NCI-H146 treated with DMSO at 0.1 percent for 48 hours (cell line): ENCODE measurements around the gene AMDHD2.
A peak's percentile ranks its signal among the peaks of the same experiment; 100 is the strongest.
"Not testable (repeated sequence)": the region's sequence is repeated elsewhere in the genome, so short reads cannot be mapped to it uniquely, and the experiment has no call there.

Source experiments
- DNase-seq: peaks from one replicate; lab custom pipeline; 2025; ENCODE audit not compliant: unreplicated experiment; lab: John Stamatoyannopoulos, UW

AMDHD2 gene, protein sequence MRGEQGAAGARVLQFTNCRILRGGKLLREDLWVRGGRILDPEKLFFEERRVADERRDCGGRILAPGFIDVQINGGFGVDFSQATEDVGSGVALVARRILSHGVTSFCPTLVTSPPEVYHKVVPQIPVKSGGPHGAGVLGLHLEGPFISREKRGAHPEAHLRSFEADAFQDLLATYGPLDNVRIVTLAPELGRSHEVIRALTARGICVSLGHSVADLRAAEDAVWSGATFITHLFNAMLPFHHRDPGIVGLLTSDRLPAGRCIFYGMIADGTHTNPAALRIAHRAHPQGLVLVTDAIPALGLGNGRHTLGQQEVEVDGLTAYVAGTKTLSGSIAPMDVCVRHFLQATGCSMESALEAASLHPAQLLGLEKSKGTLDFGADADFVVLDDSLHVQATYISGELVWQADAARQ

DNA sequence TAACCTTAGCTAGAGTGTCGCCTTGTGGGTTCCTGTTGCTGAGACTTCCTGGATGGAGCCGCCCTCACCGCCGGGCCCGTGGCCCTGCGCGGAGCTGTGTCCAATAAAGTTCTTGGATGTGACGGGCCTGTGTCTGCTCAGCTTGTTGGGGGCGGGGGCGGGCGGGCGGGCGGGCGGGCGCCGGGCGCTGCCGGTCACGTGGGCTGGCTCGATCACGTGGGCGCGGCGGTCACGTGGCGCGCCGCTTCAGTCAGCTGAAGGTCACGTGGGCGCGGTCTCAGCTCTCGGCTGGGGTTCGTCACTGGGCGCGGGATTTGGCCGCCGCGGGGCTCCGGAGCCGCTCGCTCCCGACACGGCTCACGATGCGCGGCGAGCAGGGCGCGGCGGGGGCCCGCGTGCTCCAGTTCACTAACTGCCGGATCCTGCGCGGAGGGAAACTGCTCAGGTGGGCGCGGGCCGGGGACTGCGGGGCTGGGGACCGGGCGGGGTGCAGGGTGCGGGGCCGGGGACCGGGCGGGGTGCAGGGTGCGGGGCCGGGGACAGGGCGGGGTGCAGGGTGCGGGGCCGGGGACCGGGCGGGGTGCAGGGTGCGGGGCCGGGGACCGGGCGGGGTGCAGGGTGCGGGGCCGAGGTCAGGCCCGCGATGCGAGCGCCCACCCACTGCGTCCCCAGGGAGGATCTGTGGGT lies at the start of gene AMDHD2:
TSS of gene AMDHD2 (plus strand) at position 275 of the 687 bp plus-strand sequence. CDS start at position 363, 88 bp downstream.
- peak; percentile 60 for DNase-seq

DNA sequence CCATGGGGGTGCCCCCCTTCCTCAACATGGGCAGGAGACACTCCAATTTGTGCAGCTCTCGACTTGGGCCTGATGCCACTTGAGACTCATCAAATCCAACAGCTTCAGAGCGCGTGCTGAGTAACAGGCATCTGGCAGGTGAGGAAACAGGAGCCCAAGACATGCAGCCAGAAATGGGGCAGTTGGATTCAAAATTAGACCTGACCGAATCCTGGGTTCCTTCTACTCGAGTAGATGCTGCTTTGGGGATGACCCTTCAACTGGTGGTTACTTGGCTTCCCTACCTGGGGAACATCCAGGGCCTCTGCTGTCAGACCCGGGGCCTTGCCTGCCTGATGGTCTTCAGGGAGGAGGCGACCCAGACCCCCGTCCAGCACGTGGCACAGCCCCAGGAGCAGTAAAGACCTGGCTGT lies 49.6 kb upstream of the AMDHD2 start:
- DNase-seq = no peak

DNA sequence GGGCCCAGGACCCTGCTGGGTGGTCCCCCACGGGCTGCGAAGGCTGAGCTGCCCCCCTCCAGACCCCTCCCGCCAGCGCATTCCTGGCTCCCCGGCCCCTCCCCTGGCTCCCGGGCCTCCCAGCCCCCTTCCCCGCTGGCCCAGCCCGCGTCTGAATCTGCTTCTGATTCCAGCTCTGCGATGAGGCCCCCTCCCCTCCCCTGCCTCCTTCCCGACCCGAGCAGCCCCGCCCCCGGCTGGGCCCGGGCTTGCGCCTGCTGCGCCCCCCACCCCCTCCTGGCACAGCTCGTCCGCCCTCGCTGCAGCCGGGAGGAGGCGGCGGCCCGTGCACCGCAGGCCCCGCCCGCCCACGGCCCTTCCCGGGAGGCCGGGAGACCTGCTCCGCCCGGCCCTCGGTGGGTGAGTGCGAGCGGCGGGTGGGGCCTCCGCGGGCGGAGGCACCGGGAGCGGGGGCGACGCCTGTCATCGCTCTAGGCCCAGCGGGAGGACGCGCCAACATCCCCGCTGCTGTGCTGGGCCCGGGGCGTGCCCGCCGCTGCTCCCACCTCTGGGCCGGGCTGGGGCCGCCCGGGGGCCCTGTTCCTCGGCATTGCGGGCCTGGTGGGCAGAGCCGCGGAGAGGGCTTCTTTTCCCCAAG lies 49.0 kb upstream of the AMDHD2 start, which contains the start of gene NTN3:
TSS of gene NTN3 (plus strand) at position 282 of the 637 bp plus-strand sequence. CDS start 405 bp downstream, outside the sequence.
- DNase-seq = peak; percentile 59

DNA sequence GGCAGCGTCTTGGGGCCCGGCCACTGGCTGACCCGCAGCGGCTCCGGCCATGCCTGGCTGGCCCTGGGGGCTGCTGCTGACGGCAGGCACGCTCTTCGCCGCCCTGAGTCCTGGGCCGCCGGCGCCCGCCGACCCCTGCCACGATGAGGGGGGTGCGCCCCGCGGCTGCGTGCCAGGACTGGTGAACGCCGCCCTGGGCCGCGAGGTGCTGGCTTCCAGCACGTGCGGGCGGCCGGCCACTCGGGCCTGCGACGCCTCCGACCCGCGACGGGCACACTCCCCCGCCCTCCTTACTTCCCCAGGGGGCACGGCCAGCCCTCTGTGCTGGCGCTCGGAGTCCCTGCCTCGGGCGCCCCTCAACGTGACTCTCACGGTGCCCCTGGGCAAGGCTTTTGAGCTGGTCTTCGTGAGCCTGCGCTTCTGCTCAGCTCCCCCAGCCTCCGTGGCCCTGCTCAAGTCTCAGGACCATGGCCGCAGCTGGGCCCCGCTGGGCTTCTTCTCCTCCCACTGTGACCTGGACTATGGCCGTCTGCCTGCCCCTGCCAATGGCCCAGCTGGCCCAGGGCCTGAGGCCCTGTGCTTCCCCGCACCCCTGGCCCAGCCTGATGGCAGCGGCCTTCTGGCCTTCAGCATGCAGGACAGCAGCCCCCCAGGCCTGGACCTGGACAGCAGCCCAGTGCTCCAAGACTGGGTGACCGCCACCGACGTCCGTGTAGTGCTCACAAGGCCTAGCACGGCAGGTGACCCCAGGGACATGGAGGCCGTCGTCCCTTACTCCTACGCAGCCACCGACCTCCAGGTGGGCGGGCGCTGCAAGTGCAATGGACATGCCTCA lies 48.3 kb upstream of the AMDHD2 start:
- DNase-seq = no peak

DNA sequence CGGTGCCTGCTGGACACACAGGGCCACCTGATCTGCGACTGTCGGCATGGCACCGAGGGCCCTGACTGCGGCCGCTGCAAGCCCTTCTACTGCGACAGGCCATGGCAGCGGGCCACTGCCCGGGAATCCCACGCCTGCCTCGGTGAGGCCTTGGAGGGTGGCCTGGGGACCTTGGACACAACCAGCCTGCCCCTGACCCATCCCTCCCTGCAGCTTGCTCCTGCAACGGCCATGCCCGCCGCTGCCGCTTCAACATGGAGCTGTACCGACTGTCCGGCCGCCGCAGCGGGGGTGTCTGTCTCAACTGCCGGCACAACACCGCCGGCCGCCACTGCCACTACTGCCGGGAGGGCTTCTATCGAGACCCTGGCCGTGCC lies 47.7 kb upstream of the AMDHD2 start:
- no peak for DNase-seq

DNA sequence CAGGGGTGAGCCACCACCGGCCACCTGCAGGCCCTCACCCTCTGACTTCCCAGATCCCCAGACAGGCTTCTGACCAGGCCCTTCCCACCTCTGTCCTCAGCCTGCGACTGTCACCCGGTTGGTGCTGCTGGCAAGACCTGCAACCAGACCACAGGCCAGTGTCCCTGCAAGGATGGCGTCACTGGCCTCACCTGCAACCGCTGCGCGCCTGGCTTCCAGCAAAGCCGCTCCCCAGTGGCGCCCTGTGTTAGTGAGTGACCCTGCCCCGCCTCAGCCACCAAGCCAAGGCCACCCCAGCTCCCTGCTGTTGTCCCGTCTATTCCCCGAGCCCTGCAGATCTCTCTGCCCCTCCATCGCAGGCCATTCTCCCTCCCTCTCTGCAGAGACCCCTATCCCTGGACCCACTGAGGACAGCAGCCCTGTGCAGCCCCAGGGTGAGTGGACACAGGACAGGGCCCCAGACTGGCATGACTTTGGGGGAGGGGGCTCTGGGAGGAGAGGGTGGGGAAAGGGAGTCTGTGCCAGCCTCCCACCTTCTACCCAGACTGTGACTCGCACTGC lies 47.2 kb upstream of the AMDHD2 start:
- no peak for DNase-seq

DNA sequence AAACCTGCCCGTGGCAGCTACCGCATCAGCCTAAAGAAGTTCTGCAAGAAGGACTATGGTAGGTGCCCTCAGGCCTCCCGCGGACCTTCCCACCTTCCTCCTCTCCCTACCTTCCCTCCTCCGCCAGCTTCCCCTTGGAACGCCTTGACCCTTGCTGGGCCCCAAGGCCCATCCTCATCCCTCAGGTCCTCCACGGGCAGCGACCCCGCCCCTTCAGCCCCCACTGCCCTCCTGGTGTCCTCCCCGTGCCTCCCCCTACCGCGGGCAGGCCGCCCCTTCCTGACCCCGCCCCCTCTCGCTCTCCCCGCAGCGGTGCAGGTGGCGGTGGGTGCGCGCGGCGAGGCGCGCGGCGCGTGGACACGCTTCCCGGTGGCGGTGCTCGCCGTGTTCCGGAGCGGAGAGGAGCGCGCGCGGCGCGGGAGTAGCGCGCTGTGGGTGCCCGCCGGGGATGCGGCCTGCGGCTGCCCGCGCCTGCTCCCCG lies 46.7 kb upstream of the AMDHD2 start:
- DNase-seq = no peak

DNA sequence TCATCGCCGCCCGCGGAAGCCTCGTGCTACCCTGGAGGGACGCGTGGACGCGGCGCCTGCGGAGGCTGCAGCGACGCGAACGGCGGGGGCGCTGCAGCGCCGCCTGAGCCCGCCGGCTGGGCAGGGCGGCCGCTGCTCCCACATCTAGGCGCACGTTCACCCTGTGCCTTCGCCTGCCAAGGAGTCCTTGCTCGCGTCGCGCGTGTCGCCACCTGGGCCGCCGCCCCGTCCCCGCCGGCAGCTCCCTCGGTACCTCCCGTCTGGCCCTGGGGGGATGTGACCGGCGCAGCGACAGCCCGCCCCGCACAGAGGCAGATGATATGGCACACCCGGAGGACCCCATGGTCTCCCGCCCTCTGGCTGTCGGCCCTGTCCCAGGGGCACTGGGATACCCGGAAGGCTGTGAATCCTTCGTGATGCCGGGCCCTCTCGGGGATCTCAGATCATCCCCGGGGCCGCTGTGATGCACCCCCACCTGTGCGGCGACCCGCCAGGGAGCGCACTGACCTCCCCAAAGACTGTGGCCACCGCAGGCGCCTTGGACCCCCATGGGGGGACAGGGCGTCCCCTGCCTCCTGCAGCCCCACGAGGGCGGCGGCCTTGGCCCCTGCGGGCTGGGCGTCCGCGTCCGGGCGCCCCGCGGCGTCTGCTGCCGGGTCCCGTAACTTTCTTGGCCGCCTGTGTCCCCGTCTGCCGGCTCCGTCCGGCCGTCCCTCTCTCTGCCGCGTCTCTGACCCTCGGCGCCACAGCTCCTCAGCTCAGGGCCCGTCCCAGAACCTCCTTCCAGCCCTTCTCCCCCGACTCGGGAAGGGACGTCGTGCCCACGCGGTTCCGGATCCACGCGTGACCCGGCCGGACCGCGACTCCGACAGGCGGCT lies 45.9 kb upstream of the AMDHD2 start:
- no peak for DNase-seq

DNA sequence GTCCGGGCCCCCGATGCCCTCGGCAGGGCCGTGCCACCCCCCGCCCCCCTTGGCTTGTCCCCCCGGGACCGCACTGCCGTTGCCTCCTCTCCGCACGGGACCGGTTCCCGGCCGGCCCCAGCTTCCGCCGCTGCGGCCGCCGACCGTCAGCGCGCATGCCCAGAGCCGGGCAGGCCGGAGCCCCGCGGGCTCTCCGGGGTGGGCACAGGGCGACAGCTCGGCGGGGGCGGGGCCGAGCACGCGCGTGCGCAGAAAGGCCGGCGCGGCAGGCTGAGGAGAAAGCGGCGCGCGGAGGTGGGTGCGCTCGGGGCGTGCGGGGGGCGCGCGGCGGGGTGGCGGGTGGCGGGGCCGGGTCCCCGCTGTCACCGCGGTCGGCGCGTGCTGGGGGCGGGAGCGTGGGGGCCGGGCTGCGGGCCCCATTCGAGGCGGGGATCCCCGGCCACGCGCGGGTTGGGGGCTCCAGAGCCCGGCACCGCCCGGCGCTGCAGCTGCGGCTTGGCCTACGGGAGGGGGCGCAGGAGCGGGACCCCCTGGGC lies 45.2 kb upstream of the AMDHD2 start, which contains the start of gene TBC1D24:
TSS of gene TBC1D24 (plus strand) at position 251 of the 536 bp plus-strand sequence. CDS start 21,022 bp downstream, outside the sequence.
- peak; percentile 57 for DNase-seq

DNA sequence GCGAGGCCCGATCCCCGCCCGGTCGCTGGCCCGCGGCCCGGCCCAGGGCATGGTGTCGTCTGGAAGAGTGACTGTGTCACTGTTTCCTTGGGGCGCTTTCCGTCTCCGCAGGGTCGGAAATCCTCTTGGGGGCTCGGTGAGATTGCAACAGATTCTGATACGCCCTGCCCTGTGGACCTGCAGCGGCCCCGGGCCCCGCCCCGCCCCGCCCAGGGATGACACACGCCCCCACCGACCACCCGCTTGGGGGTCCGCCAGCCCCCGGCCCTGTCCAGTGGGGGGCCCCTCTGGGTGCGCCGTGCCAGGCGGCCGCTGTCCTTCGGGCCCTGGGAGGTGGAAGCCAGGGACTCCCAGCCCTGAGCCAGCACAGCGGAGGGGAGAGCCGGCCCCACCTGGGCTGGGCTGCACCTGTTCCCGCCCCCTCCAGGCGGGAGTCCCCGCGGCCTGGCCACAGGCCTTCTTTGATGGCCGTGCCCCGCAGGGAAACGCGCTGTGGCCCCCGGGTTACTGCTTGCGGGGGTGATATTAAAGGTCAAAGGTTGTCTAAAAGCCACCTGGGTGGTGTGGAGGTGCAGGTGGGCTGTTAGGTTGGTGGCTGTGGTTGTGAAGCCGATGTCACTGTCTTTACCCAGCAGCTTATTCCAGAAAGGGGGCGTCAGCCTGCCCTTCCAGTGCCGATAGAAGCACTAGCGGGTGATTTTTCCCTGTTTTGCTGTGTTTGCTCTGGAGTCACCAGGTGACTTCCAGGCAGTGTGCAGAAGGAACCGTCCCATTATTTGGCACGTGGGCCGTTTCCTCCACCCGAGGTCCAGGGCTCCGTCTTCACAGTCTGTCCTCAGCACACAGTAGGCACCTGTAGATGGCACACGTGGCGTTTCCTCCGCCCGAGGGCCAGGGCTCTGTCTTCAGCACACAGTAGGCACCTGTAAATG lies 44.5 kb upstream of the AMDHD2 start:
- DNase-seq = peak; percentile 58

DNA sequence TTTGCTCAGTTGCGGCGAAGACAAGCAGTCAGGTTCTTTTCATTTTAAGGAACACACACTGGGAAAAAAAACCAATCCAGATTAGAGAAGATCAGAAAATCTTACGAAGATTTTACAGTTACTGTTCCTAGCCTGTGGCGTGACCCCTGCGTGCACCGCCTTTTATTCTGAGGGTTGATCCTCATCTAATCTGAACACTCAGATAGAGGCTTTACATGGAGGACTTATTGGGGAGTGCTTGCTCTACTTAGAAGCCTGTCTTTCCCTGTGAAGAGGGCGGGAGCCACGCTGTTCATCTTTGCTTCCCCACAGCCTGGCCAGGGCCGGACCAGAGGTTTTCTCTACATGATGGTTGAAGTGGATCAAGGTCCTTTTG lies 43.8 kb upstream of the AMDHD2 start:
- DNase-seq = no peak

DNA sequence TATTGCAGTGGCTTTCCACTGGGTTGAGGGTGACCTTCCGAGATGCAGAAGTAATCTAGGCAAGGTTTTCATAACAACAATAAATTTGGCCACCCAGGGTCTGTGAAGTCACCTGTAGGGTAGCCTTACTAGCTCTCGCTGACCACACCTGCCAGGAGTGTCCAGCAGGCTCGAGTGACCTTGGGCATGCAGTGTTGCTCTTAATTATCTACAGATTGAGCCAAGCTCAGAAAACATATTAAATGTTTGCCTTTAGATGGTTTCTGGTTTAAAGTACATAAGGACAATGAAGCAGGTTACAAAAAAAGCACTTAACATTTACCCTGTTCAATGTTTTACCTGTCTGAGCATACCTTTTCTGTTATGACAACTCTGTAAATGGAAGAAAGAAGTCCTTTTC lies 43.4 kb upstream of the AMDHD2 start:
- DNase-seq = no peak

DNA sequence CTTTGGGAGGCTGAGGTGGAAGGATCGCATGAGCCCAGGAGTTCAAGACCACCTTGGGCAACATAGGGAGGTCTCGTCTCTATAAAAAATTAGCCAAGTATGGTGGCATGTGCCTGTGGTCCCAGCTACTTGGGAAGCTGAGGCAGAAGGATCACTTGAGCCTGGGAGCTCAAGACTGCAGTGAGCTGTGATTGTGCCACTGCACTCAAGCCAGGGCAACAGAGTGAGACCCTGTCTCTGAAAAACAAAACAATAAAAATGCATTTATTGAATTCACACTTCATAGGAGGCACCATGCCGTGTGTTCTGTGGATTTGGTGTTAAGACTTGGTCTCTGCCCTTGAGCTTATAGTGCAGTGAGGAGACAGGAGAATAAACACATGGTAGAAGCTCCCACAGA lies 42.8 kb upstream of the AMDHD2 start:
- DNase-seq = no peak

DNA sequence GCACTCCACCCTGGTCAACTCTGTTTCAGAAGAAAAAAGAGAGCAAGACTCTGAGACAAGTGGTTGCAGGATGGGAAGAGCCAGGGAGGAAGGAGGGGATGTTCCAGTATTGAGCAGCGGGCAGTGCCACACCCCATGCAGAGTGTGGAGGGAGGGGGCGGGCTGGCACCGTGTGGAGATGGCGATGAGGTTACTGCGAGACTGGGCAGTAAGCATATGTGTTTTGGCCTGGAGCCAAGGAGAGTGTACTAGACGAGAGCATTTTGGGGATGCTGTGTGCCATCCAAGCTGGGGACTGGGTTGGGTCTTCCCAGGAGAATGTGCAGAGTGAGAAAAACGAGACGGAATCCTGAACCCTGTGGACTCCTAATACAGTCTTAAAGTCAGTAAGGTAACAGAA lies 41.9 kb upstream of the AMDHD2 start:
- DNase-seq = no peak

DNA sequence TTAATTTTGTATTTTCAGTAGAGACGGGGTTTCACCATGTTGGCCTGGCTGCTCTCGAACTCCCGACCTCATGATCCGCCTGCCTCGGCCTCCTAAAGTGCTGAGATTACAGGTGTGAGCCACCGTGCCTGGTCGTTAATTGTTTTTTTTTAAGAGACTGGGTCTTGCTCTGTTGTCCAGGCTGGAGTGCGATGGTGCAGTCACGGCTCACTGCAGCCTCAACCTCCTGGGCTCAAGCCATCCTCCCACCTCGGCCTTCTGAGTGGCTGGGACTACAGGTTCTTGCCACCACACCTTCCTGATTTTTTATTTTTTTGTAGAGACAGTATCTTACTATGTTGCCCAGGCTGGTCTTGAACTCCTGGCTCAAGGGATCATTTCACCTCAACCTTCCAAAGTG lies 40.2 kb upstream of the AMDHD2 start:
- DNase-seq = not testable (repeated sequence)

DNA sequence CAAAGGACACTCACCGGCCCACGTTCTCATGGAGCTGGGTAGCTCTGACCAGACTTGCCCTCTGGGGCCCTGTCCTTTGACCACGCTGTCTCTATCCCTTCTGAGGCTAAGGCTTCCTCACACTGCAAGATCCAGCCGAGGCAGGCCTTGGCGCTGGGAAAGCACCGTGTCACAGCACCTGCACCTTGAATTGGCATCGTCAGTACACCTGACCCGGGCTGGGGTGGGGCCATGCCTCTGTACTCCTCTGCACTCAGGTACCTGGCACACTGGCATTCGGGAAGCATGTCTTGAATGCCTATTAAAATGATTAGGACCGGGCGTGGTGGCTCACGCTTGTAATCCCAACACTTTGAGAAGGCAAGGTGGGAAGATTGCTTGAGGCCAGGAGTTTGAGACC lies 39.2 kb upstream of the AMDHD2 start:
- DNase-seq = no peak

DNA sequence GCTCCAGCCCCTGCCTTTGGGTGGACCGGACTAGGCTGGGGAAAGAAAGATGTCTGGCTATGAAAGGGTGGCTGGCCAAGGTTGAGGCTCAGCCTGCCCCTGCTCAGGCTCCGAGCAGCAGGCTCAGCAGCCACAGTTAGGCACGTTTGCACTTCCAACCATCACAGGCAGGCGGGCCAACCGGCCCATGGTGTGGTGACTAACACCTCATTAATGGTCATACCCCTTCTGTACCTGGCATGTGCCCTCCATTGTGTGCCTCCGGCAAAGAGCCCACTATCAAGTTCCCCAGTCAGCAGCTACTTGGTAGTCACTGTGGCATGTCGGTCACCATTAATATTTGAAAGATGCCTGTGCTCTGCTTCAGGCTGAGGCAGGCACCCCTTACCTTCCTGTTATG lies 38.5 kb upstream of the AMDHD2 start:
- no peak for DNase-seq

DNA sequence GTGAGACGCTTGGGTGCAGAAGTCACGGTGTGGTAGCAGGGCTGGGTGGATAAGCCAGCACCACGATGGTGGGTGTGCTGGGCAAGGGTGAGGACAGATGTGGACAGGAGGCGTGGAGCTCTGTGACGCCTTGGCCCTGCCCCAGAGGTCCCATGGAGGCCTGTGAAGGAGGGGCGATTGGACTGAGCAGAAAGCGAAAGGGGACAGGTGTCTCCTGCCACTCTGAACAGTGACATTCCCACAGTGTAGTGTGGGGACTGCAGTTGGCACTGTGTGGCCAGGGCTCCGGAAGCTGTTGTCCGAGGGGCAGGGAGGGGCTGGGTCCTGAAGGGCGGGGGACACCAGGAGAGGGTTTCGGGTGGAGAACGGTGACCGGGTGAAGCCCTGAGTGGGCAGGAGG lies 37.9 kb upstream of the AMDHD2 start:
- no peak for DNase-seq
